ENCODE data around the gene HDAC10. TPM values are rescaled to one million over a fixed set of nuclear protein-coding genes. Genes with fewer than 3 reads are reported as not detected.
A peak's percentile ranks its signal among the peaks of the same experiment; 100 is the strongest.

HDAC10 gene, protein sequence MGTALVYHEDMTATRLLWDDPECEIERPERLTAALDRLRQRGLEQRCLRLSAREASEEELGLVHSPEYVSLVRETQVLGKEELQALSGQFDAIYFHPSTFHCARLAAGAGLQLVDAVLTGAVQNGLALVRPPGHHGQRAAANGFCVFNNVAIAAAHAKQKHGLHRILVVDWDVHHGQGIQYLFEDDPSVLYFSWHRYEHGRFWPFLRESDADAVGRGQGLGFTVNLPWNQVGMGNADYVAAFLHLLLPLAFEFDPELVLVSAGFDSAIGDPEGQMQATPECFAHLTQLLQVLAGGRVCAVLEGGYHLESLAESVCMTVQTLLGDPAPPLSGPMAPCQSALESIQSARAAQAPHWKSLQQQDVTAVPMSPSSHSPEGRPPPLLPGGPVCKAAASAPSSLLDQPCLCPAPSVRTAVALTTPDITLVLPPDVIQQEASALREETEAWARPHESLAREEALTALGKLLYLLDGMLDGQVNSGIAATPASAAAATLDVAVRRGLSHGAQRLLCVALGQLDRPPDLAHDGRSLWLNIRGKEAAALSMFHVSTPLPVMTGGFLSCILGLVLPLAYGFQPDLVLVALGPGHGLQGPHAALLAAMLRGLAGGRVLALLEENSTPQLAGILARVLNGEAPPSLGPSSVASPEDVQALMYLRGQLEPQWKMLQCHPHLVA
- 21.5 and 23.8 TPM in 2 replicates for total RNA-seq
- polyA plus RNA-seq = 30.2 and 40.5 TPM in 2 replicates

DNA sequence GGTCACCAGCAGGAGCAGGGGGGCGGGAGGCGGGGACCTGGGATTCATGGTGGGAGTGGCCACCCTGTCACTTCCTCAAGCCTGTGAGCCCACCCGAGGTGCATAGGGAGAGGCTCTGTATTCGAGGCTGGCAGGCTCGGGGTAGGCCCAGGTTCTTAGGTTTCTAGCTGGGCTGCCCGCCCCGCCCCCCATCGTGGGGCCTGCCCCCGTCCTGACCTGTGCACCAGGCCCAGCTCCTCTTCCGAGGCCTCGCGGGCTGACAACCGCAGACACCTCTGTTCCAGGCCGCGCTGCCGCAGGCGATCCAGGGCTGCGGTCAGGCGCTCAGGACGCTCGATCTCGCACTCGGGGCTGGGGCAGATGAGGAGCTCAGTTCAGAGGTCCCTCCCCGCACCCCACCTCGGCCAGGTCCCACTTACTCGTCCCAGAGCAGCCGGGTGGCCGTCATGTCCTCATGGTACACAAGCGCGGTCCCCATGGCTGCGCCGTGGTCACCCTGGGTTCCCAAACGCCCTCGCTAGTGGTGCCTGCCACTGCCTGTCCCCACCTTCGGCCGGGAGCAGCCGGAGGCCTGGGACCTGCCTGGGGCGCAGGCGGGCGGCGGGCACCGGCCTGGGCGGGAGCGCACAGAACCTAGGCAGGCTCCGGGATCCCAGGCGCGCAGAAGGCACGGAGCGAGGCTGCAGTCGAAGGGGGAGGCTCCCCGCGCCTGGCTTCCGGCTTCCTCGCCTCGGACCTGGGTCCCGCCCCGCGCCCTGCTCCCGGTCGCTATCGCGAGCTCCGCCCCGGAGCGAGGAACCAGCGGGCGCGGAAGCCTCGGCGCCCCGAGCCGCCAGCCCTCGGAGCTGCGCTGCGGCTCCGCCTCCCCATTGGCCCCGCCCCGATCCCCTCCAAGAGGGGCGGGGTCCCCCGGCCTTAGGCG, at the start of gene HDAC10:
Gene HDAC10, minus strand, starts transcription at position 711 of the 922 bp plus-strand sequence. Its CDS starts 233 bp downstream, at position 478.
- Histone ChIP-seq H3K79me2 (peaks cover 29% of the 10 kb centered on the region), H3K27ac (peak within 1 kb of the TSS; percentile 80), H3K9me3 (ENCODE audit: low read depth) (no peaks in the 10 kb centered on the region), H4K20me1 (ENCODE audit: insufficient read depth, poor library complexity, severe bottlenecking) (no peaks in the 10 kb centered on the region), H3K4me3 (peak within 1 kb of the TSS; percentile 70), H3K4me2 (peak within 1 kb of the TSS; percentile 99), H3K4me1 (ENCODE audit: insufficient read depth) (peaks cover 16% of the 10 kb centered on the region), H3K9me2 (replicated peaks; ENCODE audit: insufficient read depth) (no peaks in the 10 kb centered on the region), H2AFZ (peak within 1 kb of the TSS; percentile 53), H3K36me3 (replicated peaks; ENCODE audit: insufficient read depth, low read depth) (no peaks in the 10 kb centered on the region), H3K27me3 (no peaks in the 10 kb centered on the region)
- DNase-seq (ENCODE audit: low spot score) = peak; percentile 93
- 1% methylated on average over 53 of the region's 81 CpGs for WGBS (ENCODE audit: low lambda C conversion rate, missing lambda C conversion rate)
- TF ChIP-seq, protein P1, sequence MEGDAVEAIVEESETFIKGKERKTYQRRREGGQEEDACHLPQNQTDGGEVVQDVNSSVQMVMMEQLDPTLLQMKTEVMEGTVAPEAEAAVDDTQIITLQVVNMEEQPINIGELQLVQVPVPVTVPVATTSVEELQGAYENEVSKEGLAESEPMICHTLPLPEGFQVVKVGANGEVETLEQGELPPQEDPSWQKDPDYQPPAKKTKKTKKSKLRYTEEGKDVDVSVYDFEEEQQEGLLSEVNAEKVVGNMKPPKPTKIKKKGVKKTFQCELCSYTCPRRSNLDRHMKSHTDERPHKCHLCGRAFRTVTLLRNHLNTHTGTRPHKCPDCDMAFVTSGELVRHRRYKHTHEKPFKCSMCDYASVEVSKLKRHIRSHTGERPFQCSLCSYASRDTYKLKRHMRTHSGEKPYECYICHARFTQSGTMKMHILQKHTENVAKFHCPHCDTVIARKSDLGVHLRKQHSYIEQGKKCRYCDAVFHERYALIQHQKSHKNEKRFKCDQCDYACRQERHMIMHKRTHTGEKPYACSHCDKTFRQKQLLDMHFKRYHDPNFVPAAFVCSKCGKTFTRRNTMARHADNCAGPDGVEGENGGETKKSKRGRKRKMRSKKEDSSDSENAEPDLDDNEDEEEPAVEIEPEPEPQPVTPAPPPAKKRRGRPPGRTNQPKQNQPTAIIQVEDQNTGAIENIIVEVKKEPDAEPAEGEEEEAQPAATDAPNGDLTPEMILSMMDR (IDR thresholded peaks at IDR 0.05; ENCODE audit: poor library complexity) = no peak

DNA sequence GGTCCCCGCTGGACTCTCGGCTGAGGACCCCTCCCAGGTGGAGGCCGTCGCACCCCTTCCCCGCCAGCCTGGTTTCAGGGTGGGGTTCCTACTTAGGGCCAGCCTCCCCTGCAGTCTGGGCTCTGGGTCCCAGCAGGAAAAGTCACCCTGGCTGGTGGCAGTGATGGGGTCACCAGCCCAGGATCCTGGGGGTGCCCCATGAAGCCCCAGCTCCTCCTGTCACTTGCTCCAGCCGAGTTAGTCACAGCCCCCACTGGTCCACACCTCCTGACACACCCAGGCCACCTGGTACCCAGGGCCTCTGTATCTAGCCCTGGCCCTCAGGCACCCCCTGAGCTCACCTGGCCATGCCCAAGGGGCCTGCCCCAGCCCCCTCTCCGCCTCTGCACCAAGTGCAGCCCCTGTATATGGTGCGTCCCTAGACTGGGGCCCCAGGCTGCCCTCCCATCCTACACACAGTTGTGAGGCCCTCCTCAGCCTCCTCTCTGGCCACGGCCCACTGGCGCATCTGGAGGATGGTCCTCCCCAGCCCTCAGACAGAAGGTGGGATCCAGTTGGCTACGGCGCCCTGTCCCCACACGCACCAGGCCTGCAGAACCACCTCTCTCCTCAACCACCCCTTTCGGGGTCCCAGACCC, 49.7 kb upstream of the HDAC10 start:
- Histone ChIP-seq H3K4me1 (ENCODE audit: insufficient read depth) (peaks cover 97% of the 10 kb centered on the region), H3K79me2 (peaks cover 99% of the 10 kb centered on the region), H3K27me3 (no peaks in the 10 kb centered on the region), H3K4me3 (no peak overlapping the region), H4K20me1 (ENCODE audit: insufficient read depth, poor library complexity, severe bottlenecking) (peaks cover 83% of the 10 kb centered on the region), H3K36me3 (replicated peaks; ENCODE audit: insufficient read depth, low read depth) (no peaks in the 10 kb centered on the region), H3K27ac (peak overlapping the region; percentile 98), H3K9me3 (ENCODE audit: low read depth) (no peaks in the 10 kb centered on the region), H2AFZ (no peak overlapping the region), H3K4me2 (peak overlapping the region; percentile 98), H3K9me2 (replicated peaks; ENCODE audit: insufficient read depth) (no peaks in the 10 kb centered on the region)
- WGBS (ENCODE audit: low lambda C conversion rate, missing lambda C conversion rate) = 78% methylated on average over 14 of the region's 14 CpGs
- TF ChIP-seq EZH2phosphoT487 (IDR thresholded peaks at IDR 0.05; ENCODE audit: low read depth, severe bottlenecking, unreplicated experiment) (no peak), EZH2 (IDR thresholded peaks at IDR 0.05; ENCODE audit: borderline replicate concordance) (no peak)
- no peak for DNase-seq (ENCODE audit: low spot score)

DNA sequence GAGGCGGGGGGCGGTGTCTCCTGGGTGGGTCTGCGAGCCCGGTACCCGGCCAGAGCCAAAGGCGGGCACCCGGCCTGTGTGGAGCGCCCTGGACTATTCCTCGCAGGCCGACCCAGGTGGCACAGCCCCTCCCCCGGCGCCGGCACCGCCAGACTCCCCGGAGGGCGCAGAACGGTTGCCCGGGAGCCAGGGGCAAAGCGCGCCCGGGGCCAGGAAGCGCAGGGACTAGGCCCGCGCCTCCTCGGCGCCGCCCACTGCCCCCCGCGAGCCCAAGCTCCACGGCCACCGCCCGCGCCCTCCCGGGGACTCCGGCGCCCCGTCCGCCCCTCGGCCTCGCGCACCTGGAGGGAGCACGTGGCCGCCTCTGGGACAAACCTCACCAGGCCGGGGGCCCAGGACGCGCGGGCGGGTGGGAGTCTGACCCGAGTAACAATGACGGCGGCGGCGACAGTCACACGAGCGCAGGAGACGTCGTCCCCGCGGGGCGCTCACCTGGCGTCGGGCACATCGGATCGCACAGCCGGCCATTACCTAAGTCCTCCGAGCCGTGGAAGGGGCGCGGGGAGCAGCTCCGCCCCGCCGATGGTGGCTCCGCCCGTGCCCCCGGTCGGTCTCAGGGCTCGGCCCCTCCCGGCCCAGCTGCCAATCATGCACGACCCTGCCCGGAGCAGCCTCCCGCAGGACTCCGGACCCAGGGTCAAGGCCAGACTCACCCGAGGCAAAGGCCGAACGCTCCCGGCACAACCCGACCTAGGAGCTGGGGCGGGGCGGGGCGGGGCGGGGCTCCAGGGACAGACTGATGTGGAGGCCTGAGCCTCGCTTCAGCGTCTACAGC, 48.9 kb upstream of the HDAC10 start:
- Histone ChIP-seq H3K36me3 (replicated peaks; ENCODE audit: insufficient read depth, low read depth) (no peaks in the 10 kb centered on the region), H4K20me1 (ENCODE audit: insufficient read depth, poor library complexity, severe bottlenecking) (peaks cover 83% of the 10 kb centered on the region), H3K4me2 (peak overlapping the region; percentile 98), H2AFZ (no peak overlapping the region), H3K4me1 (ENCODE audit: insufficient read depth) (peaks cover 92% of the 10 kb centered on the region), H3K79me2 (peaks cover 99% of the 10 kb centered on the region), H3K27ac (peak overlapping the region; percentile 98), H3K9me2 (replicated peaks; ENCODE audit: insufficient read depth) (no peaks in the 10 kb centered on the region), H3K9me3 (ENCODE audit: low read depth) (no peaks in the 10 kb centered on the region), H3K4me3 (peak overlapping the region; percentile 27), H3K27me3 (no peaks in the 10 kb centered on the region)
- DNase-seq (ENCODE audit: low spot score) = peak; percentile 77
- 19% methylated on average over 45 of the region's 93 CpGs for WGBS (ENCODE audit: low lambda C conversion rate, missing lambda C conversion rate)
- TF ChIP-seq EZH2phosphoT487 (IDR thresholded peaks at IDR 0.05; ENCODE audit: low read depth, severe bottlenecking, unreplicated experiment) (no peak), EZH2 (IDR thresholded peaks at IDR 0.05; ENCODE audit: borderline replicate concordance) (no peak)
- TF ChIP-seq, protein P1 (IDR thresholded peaks at IDR 0.05; ENCODE audit: poor library complexity) = no peak
